CD14-positive monocyte (primary cell): ENCODE data around the gene NSD2. TPM values are rescaled to one million over a fixed set of nuclear protein-coding genes. Genes with fewer than 3 reads are reported as not detected.
A peak's percentile ranks its signal among the peaks of the same experiment; 100 is the strongest.
"Not testable (repeated sequence)": the region's sequence is repeated elsewhere in the genome, so short reads cannot be mapped to it uniquely, and the experiment has no call there.

Experiments
- DNase-seq, 3 donors: peaks; one replicate each; pipeline ENCODE4 v3.0.0-alpha.2; 2011 to 2022
- H2AFZ ChIP-seq: 2 replicates; pipeline ENCODE4 v1.6.0; 2012; ENCODE audit warnings: mild to moderate bottlenecking, low read depth, low read length, inconsistent platforms; ENCODE audit not compliant: insufficient read depth, poor library complexity, severe bottlenecking
- H3K27ac ChIP-seq, 2 donors: 1 replicate in 1 of 2; 2 replicates in 1 of 2; pipeline ENCODE4 v1.5.1; 2012 to 2013; ENCODE audit warnings: low read length in 2 of 2, control low read depth in 1 of 2, inconsistent platforms in 1 of 2, low read depth in 1 of 2, mild to moderate bottlenecking in 1 of 2
- H3K27me3 ChIP-seq, 2 donors: one replicate each; pipeline versions ENCODE4 v1.6.0 to v1.6.1; 2011 to 2013; ENCODE audit warnings: low read length in 2 of 2; ENCODE audit not compliant: control insufficient read depth in 2 of 2, insufficient read depth in 2 of 2
- H3K36me3 ChIP-seq, 2 donors: replicated peaks in 1 of 2; 1 replicate in 1 of 2; 2 replicates in 1 of 2; pipeline versions ENCODE4 v1.5.1 to v1.6.1; 2012 to 2013; ENCODE audit warnings: low read length in 2 of 2, control low read depth in 1 of 2, inconsistent platforms in 1 of 2, mild to moderate bottlenecking in 1 of 2; ENCODE audit not compliant: insufficient read depth in 2 of 2, control insufficient read depth in 1 of 2
- H3K4me1 ChIP-seq, 2 donors: 1 replicate in 1 of 2; 2 replicates in 1 of 2; pipeline versions ENCODE4 v1.5.1 to v1.6.1; 2012 to 2013; ENCODE audit warnings: low read length in 2 of 2, control low read depth in 1 of 2, inconsistent platforms in 1 of 2, mild to moderate bottlenecking in 1 of 2, moderate library complexity in 1 of 2; ENCODE audit not compliant: insufficient read depth in 2 of 2, control insufficient read depth in 1 of 2
- H3K4me2 ChIP-seq: replicated peaks from 2 replicates; pipeline ENCODE3; 2012; ENCODE audit warnings: low read length, moderate library complexity, mild to moderate bottlenecking; ENCODE audit not compliant: poor library complexity, severe bottlenecking; ENCODE audit errors: extremely low read depth
- H3K4me3 ChIP-seq, 3 experiments: fragments of 200-600 bp in 1 of 3; sonication (generic) in 1 of 3; replicated peaks in 1 of 3; 1 replicate in 2 of 3; 2 replicates in 1 of 3; pipeline ENCODE4 v1.5.1; 2011 to 2013; ENCODE audit warnings: low read length in 3 of 3, mild to moderate bottlenecking in 3 of 3, control low read depth in 2 of 3, low read depth in 2 of 3, inconsistent platforms in 1 of 3, moderate library complexity in 1 of 3
- H3K79me2 ChIP-seq: 2 replicates; pipeline ENCODE4 v1.6.0; 2012; ENCODE audit warnings: mild to moderate bottlenecking, control low read depth, inconsistent platforms, low read length, moderate library complexity; ENCODE audit not compliant: insufficient read depth
- H3K9ac ChIP-seq: 2 replicates; pipeline ENCODE4 v1.6.0; 2017; ENCODE audit warnings: low read length, mild to moderate bottlenecking; ENCODE audit not compliant: insufficient read depth, poor library complexity, severe bottlenecking
- H3K9me3 ChIP-seq, 2 donors: replicated peaks in 1 of 2; 1 replicate in 1 of 2; 2 replicates in 1 of 2; pipeline versions ENCODE4 v1.5.1 to v1.6.1; 2012 to 2013; ENCODE audit warnings: low read length in 2 of 2, control low read depth in 1 of 2; ENCODE audit not compliant: control insufficient read depth in 1 of 2, insufficient read depth in 1 of 2
- H4K20me1 ChIP-seq: 2 replicates; pipeline ENCODE4 v1.6.0; 2012; ENCODE audit warnings: mild to moderate bottlenecking, low read length, control low read depth, moderate library complexity; ENCODE audit not compliant: insufficient read depth
- H3K27ac Mint-ChIP-seq, 7 donors: one replicate each; pipeline ENCODE4 v1.8.0; 2020; ENCODE audit warnings: mild to moderate bottlenecking in 7 of 7, mixed read lengths in 7 of 7, moderate library complexity in 6 of 7, inconsistent platforms in 2 of 7
- H3K27me3 Mint-ChIP-seq, 3 donors: one replicate each; pipeline ENCODE4 v1.8.0; 2021 to 2022; ENCODE audit warnings: low read depth in 3 of 3, mild to moderate bottlenecking in 3 of 3, mixed read lengths in 3 of 3, moderate library complexity in 3 of 3, inconsistent platforms in 1 of 3
- H3K36me3 Mint-ChIP-seq, 2 donors: one replicate each; pipeline ENCODE4 v1.8.0; 2020; ENCODE audit warnings: mixed read lengths in 2 of 2, inconsistent platforms in 1 of 2, mild to moderate bottlenecking in 1 of 2
- H3K4me1 Mint-ChIP-seq: one replicate; pipeline ENCODE4 v1.8.0; 2020; ENCODE audit warnings: mild to moderate bottlenecking, mixed read lengths
- H3K4me3 Mint-ChIP-seq, 2 donors: one replicate each; pipeline ENCODE4 v1.8.0; 2020; ENCODE audit warnings: mild to moderate bottlenecking in 2 of 2, mixed read lengths in 2 of 2, moderate library complexity in 1 of 2
- H3K9me3 Mint-ChIP-seq, 7 donors: one replicate each; pipeline ENCODE4 v1.8.0; 2020 to 2022; ENCODE audit warnings: mixed read lengths in 7 of 7, mild to moderate bottlenecking in 6 of 7, moderate library complexity in 6 of 7, inconsistent platforms in 2 of 7
- WGBS: methylation state at CpG from one replicate; pipeline ENCODE4 v1.1.5; 2013; ENCODE audit warnings: missing lambda C conversion rate; ENCODE audit not compliant: insufficient coverage; 5-methylcytosine and 5-hydroxymethylcytosine counted together
- intact Hi-C, 2 donors: fragments of 100-400 bp; cut with micrococcal nuclease; formaldehyde crosslinking; loops; one replicate each; pipeline versions ENCODE4 v1.15.0 to v1.15.1; 2023
- polyA plus RNA-seq, 3 donors: library from polyadenylated mRNA; depleted of rRNA in 1 of 3; unstranded in 2 of 3; stranded (reverse) in 1 of 3; fragments of 300-500 nt in 2 of 3; fragments of >200 nt in 1 of 3; fragmentation: Illumina TruSeq in 2 of 3; gene quantifications; 1 replicate in 2 of 3; 2 replicates in 1 of 3; pipeline ENCODE4 v1.2.3, GENCODE V29; 2012 to 2021
- TF ChIP-seq, protein P1 (sequence below): fragments of 200-600 bp; IDR thresholded peaks from one replicate; pipeline ENCODE4 v1.8.0; 2022; ENCODE audit warnings: antibody characterized with exemption, mild to moderate bottlenecking

Gene NSD2
- polyA plus RNA-seq, 3 donors: 1.9 to 8.7 (median 2.3) TPM

GRCh38 chr4:2003361-2003760, 132.2 kb downstream of the NSD2 start:
- Histone ChIP-seq H3K4me1 (peaks cover 8 to 12% of the 10 kb centered on the region in 2 donors), H4K20me1 (peaks cover 33% of the 10 kb centered on the region), H3K79me2 (peaks cover 94% of the 10 kb centered on the region), H3K36me3 (peaks cover 11 to 42% of the 10 kb centered on the region in 2 donors), H3K9me3 (peaks cover 0 to 14% of the 10 kb centered on the region in 2 donors)
- H3K27me3 ChIP-seq, H3K4me3 ChIP-seq, H3K9ac ChIP-seq, DNase-seq, H3K4me2 ChIP-seq, H3K27ac Mint-ChIP-seq, H3K4me3 Mint-ChIP-seq, H3K27me3 Mint-ChIP-seq, H3K27ac ChIP-seq, H2AFZ ChIP-seq: not testable (repeated sequence)
- Mint-ChIP-seq H3K4me1 (peaks cover 17% of the 10 kb centered on the region), H3K9me3 (peaks cover 14 to 24% (median 19%) of the 10 kb centered on the region in 7 donors), H3K36me3 (peaks cover 52 to 81% of the 10 kb centered on the region in 2 donors)
- intact Hi-C loops: loop anchor here (10.0 kb wide), 2 partner anchors 129 to 659 kb away; partner anchors contain the start of genes NSD2 (in 1 of the 2) and UVSSA (in 1 of the 2)
- WGBS: no CpG with 5 or more reads among the region's 2 CpGs

- DNase-seq: no peak
- Histone ChIP-seq H3K9ac (no peak overlapping the region), H3K79me2 (peaks cover 70% of the 10 kb centered on the region), H2AFZ (no peak overlapping the region), H3K9me3 (no peaks in the 10 kb centered on the region), H3K4me2 (no peak overlapping the region), H3K4me1 (peaks cover 28 to 34% of the 10 kb centered on the region in 2 donors), H3K27ac (no peak overlapping the region), H3K27me3 (no peaks in the 10 kb centered on the region), H3K36me3 (peaks cover 11 to 37% of the 10 kb centered on the region in 2 donors), H3K4me3 (no peak overlapping the region), H4K20me1 (peaks cover 28% of the 10 kb centered on the region)
- peak overlapping the region in 1 of 7 donors; percentile 13 for H3K27ac Mint-ChIP-seq
- intact Hi-C loops: loop anchor here (5.0 to 10.0 kb wide), 4 partner anchors 36 to 662 kb away; partner anchors contain the start of genes MXD4 (in 1 of the 2), NSD2 (in 1 of the 2) and UVSSA (in 1 of the 2)
- H3K36me3 Mint-ChIP-seq: peaks cover 28 to 51% of the 10 kb centered on the region in 2 donors
- peaks cover 0 to 4% (median 1%) of the 10 kb centered on the region in 7 donors for H3K9me3 Mint-ChIP-seq
- peaks cover 0 to 5% (median under 1%) of the 10 kb centered on the region in 3 donors for H3K27me3 Mint-ChIP-seq
- TF ChIP-seq, protein P1, sequence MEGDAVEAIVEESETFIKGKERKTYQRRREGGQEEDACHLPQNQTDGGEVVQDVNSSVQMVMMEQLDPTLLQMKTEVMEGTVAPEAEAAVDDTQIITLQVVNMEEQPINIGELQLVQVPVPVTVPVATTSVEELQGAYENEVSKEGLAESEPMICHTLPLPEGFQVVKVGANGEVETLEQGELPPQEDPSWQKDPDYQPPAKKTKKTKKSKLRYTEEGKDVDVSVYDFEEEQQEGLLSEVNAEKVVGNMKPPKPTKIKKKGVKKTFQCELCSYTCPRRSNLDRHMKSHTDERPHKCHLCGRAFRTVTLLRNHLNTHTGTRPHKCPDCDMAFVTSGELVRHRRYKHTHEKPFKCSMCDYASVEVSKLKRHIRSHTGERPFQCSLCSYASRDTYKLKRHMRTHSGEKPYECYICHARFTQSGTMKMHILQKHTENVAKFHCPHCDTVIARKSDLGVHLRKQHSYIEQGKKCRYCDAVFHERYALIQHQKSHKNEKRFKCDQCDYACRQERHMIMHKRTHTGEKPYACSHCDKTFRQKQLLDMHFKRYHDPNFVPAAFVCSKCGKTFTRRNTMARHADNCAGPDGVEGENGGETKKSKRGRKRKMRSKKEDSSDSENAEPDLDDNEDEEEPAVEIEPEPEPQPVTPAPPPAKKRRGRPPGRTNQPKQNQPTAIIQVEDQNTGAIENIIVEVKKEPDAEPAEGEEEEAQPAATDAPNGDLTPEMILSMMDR: no peak
- 100% methylated on average over 2 of the region's 7 CpGs for whole genome bisulfite sequencing
- peaks cover 31% of the 10 kb centered on the region for H3K4me1 Mint-ChIP-seq
- H3K4me3 Mint-ChIP-seq: no peak overlapping the region
Measured at GRCh38 chr4:2006367-2006766, 135.2 kb downstream of the NSD2 start.
